Measurements from ENCODE around the gene KCNK15.
"Not testable (repeated sequence)": the region's sequence is repeated elsewhere in the genome, so short reads cannot be mapped to it uniquely, and the experiment has no call there.

The KCNK15 gene

GRCh38 chr20:44759595-44759994, 13.9 kb downstream of the KCNK15 start:
- DNase-seq = no peak

DNA sequence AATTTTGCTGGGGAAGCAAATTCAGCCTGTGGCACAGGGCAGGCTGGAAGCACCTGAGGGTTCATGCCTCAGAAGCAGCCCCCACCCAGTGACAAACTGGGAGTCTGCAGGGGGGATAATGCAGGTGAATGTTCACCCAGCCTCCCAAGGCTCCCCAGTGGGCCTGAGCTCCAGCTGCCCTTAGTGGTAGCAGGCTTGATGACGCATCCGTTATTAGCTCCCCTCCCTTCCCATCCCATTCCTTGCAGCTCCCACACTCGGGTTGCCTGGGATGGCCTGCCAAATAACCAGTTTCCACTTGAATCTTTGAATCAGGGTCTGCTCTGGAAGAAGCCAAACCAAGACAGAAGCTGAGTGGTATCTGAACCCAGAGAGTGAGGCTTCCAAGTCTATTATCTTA, 15.8 kb downstream of the KCNK15 start:
- DNase-seq = no peak

DNA sequence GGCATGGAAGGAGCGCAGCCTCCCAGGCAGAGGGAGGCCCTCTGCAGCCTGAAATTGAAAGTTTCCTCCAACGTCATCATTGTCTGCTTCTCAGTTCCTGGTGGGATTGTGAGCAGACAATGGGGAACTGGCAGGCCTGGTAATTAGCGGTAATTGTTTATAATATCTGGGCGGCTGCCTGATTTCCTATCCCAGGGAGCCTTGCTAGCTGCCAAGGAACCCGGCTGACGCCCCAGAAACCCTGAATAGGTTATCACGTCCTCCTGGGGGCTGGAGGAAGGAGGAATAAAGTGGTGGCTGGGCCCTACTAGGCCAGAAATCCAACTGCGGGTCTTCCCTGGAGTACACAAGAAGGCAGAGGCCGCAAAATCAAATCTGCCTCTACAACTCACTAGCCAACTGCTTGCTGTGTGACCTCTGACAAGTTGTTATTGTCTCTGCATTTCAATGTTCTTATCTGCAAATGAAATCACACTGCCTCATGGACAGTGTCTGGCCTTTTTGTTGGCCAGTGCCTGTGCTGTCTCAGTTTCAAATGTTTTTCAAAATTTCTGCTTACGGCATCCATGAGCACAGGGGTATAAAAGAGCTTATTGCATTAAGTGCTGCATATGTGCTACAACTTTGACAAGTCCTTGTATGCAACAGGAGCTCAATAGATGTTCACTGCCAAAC, 16.9 kb downstream of the KCNK15 start:
- DNase-seq = no peak

DNA sequence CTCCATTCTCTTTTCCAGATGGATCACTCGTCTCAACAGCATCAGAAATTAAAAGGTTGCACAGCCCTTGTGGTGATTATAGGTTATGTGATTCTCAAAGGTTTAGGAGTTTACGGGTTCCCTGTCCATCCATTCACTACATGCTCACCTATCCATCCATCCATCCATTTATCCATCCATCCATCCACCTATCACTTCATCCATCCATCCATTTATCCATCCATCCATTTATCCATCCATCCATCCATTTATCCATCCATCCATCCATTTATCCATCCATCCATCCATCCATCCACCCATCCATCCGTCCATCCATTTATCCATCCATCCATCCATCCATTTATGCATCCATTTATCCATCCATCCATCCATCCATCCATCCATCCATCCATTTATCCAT, 18.1 kb downstream of the KCNK15 start:
- DNase-seq = not testable (repeated sequence)

DNA sequence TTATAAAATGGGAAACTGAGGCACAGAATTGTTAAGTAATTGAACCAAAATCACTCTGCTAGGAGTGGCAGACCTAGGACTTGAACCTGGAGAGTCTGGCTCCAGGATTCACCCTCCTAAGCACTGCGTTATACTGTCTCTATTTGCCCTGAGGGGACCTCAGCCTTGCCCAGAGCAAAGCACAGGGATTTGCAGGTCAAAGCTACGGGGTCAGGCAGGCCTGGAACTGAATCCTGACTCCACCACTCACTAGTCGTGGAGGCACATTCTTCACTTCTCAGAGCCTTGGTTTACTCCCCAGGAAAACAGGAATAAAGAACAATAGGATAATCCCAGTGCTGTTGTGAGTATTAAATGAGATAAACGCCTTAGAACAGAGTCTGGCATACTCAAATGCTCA, 19.4 kb downstream of the KCNK15 start:
- DNase-seq = no peak

GRCh38 chr20:44765701-44766347, 20.2 kb downstream of the KCNK15 start:
- peak; percentile 28 for DNase-seq

GRCh38 chr20:44768256-44768655, 22.6 kb downstream of the KCNK15 start:
- DNase-seq = no peak

- DNase-seq = no peak
These were observed 23.3 kb downstream of the KCNK15 start for GRCh38 chr20:44768854-44769480.

GRCh38 chr20:44769481-44769863, 23.8 kb downstream of the KCNK15 start:
- DNase-seq = no peak

- no peak for DNase-seq
These were observed 25.0 kb downstream of the KCNK15 start for GRCh38 chr20:44770484-44771171.

DNA sequence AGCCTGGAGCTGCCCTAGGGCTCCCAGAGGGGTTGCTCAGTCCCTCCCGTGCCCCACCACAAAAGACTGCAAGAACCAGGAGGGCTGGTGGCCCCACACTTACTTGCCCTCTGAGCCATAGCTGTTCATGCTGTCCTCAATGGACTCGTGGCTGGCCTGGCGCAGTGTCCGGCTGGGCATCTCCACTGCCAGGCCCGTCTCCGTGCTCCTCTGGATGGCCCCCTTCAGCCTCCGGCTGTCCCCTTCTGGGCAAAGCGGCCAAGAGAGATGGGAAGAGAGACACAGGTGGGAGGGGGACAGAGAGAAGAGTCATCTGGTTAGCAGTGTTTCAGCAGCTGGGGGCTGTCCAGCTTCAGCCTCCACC, 25.5 kb downstream of the KCNK15 start:
- DNase-seq = no peak

DNA sequence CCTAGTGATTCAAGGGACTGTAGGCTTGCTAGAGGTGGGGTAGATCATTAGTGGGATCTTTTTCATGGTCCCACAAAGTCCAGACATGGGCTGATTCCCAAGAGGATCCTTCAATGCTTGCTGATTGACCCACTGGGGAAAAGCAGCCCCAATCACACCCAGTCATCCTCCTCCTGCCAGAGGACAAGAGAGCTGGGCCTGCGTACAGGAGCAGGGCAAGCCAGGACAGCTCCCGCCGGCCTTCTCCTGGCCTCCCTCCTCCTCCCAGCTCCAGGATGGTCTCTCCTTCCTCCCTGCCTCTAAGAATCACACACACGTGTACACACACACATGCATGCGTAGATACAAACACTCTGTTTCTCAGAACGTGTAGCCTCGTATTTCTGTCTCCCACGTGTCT, 27.0 kb downstream of the KCNK15 start:
- no peak for DNase-seq

DNA sequence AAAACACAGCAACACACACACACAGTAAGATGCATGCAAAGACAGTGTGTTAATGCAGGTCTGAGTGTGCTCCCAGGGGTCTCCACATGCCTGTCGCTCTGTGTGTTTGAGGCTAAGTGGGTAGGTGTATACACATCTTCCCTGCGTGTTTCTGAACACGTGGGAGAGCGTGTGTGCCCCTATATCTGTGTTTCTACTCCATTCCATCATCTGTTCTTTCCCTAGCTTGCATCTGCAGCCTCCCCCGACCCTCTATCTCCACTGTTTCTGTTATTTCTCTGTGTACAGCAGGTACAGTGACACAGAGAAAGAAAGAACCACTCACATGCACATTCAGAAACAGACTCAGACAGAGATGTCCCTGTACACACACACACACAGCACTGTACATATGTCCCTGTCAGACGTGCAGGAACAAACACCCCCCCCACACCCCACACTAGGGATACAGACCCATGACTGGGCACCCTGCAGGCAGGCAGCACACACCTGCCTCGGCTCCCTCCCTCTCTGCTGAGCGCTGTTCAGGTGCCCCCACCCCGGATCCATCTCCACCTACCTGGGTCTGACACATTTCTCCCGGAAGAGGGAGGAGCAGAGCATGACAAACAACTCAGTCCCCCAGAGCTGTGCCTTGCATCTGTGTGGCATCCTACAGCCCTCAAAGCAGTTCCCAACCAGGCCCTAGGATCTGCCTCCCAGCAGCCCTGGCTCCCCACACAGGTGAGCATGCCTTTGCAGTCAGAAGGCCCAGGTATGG, 27.6 kb downstream of the KCNK15 start:
- no peak for DNase-seq

GRCh38 chr20:44776980-44777379, 31.3 kb downstream of the KCNK15 start:
- DNase-seq = peak; percentile 31

GRCh38 chr20:44780226-44780625, 34.6 kb downstream of the KCNK15 start:
- peak; percentile 53 for DNase-seq

- DNase-seq = no peak
These were observed 35.5 kb downstream of the KCNK15 start for GRCh38 chr20:44781118-44781517.

- DNase-seq = no peak
These were observed 36.1 kb downstream of the KCNK15 start for GRCh38 chr20:44781791-44782190.

DNA sequence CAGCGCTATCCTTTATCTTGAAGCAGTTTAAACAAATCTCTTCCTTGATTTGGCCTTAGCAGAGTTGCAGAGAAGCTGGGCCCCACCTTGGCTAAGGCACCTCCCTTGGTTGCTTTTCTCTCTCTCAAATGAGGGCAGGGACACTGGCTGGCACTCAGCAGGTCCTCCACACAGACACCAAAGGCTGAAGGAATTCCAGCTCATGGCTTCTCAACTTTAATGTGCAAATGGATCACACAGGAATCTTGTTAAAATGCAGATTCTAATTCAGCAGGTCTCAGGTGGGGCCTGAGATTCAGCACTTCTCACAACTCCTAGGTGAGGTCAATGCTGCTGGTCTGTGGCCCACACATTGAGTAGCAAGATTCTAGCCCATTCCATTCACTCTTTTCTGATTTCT, 39.0 kb downstream of the KCNK15 start:
- no peak for DNase-seq

DNA sequence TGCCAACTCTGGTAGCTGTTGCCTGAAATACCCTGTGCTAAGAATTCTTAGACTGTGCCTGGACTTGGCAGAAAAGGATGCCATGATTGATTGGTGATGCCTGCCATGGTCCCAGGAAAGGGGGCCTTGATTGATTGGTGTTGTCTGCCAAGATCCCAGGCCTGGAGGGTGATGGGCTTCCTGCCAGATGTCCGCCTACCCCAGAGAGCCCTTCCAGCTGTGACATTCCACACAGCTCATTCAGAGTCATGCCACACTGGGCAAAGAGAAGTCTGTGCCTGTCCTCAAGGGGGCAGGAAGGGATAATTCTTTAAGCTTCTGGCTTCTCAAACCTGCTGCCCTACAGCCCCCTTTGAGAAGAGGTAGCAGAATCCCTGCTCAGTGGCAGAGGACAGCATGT, 40.1 kb downstream of the KCNK15 start:
- peak; percentile 30 for DNase-seq

DNA sequence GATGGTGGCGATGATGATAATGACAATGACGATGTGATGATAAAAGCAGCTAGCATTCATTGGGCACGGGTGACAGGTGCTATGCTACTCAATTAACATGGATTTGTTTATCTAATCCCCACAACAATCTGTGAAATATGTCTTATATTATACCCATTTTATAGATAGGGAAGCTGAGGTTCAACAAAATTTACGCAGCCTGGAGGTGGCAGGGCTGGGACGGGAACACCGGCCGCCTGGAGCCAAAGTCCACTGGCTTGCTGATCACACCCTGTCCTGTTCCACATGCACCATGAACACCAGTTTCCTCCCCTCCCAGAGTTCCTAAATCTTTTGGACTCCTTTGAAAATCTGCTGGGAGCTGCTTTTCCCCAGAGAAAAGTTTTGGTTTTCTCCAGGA, 41.6 kb downstream of the KCNK15 start:
- DNase-seq = no peak

DNA sequence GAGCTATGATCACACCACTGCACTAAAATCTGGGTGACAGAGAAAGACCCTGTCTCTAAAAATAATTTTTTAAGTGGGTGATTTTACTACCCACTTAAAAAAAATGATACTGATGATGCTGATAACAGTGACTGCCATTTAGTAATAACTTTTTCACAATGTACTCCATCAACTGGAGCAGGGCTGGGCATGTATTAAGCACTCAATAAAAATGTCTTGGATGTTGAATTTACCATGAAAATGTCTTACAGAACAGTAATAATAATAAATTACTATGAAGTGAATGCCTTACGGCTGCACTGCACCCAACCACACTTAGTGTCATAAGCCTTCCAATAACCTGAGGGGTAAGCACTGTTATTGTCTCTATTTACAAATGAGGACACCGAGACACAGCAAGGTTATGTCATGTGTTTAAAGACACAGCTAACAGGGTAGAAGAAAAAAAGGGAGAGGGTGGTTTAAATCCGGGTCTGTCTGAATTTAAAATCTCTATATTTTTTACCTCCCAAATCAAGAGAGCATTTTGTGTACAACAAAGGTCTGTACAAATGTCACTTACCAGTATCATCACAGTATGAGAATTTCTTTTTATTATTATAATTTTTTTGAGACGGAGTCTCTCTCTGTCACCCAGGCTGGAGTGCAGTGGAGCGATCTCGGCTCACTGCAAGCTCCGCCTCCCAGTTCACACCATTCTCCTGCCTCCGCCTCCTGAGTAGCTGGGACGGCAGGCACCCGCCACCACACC, 43.2 kb downstream of the KCNK15 start:
- DNase-seq = no peak

- no peak for DNase-seq
These were observed 45.2 kb downstream of the KCNK15 start for GRCh38 chr20:44790638-44791393.

All from DMS53 (cell line).